ENCODE data around the gene UTP18.
"Not testable (repeated sequence)": the region's sequence is repeated elsewhere in the genome, so short reads cannot be mapped to it uniquely, and the experiment has no call there.

Gene UTP18

GRCh38 chr17:51330861-51331503 is 70.6 kb downstream of the UTP18 start:
- DNase-seq (ENCODE audit: low read depth in 2 of 2): not testable (repeated sequence)

- no peak for DNase-seq (ENCODE audit: low read depth in 2 of 2)
Observed at GRCh38 chr17:51335006-51335590, 74.8 kb downstream of the UTP18 start.

DNA sequence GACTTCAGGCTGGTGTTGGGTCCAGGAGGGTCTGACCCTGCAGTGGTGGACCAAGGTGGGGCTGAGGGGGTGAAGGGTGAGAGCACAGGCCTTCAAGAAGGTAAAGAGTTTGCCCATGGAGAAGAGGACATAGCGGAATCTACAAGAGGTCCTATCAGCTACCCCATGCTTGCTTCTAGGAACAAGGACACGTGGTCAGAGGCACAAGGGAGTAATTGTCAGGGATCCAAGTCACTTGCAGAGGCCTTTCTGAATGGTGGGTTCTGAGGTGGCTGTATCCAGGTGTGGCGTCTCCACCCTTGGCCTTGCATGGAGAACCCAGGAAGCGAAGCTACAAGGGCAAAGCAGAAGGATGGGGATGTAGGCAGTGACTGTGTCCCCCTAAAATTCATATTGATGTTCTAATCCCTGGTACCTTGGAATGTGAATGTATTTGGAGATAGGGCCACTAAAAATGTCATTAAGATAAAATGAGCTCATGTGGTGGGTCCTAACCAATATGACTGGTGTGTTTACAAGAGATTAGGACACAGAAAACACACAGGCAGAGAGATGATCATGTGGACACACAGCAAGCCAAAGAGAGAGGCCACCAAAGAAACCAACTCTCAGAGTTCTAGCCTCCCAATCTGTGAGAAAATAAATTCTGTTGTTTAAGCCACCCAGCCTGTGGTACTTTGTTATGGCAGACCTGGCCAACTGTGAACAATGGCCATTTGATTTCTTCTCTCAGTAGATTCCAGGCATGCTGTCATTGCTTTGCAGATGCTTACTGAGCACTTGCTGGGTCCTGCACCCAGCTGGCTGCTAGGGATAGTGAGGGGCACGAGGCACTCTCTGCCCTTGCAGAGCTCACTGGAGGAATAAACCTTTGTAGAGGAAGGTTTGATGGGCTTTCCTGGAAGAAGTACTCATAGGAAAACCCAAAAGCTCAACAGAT is 75.8 kb downstream of the UTP18 start:
- no peak for DNase-seq (ENCODE audit: low read depth in 2 of 2)

GRCh38 chr17:51341457-51341856 is 81.1 kb downstream of the UTP18 start:
- DNase-seq (ENCODE audit: low read depth in 2 of 2): no peak

DNA sequence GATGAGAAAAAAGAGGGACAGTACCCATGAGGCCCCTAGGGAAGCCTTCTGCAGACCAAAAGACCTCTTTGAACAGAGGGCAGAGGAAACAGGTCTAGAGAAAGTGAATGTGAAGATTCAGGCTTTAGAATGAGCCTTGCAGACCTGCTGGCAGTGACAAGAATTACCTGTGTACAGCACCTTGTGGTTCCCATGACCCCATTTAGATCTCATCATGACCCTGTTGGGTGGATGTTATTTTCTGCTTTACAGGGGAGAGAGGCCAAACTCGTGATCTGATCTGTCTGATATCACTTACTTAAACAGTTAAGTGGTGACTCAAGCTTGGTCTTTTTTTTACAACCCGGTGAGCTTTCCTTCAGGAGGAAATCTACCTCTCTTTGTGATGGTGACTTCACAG is 81.9 kb downstream of the UTP18 start:
- DNase-seq (ENCODE audit: low read depth in 2 of 2): no peak

DNA sequence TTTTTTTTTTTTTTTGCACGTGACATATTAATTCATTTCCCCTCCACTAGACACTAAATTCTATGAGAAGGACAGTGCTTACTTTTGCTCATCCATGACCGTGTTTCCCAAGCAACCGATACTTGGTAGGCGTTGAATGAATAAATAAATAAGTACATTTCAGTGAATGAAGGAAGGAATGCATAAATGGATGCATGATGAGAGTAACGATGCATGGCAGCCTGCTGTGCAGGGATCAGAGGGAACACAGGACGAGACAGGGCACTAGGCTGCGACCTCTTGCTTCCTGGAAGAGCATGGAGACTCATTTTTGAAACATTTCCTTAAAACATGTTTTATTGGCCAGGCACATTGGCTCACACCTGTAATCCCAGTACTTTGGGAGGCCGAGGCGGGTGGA is 84.2 kb downstream of the UTP18 start:
- DNase-seq (ENCODE audit: low read depth in 2 of 2): no peak

GRCh38 chr17:51346218-51346982 is 86.1 kb downstream of the UTP18 start:
- DNase-seq (ENCODE audit: low read depth in 2 of 2): no peak
